HTR-8/SVneo (cell line): Measurements from ENCODE around the gene SDK1.

ENCODE experiments used
- DNase-seq: peaks from one replicate; pipeline ENCODE4 v3.0.0; 2011; ENCODE audit warnings: low spot score, mixed read lengths; ENCODE audit not compliant: insufficient read length
- FAIRE-seq: peaks from 2 replicates; lab custom pipeline; 2011; peaks lifted over from hg19 to GRCh38; lab: Jason Lieb, UNC

The SDK1 gene

DNA sequence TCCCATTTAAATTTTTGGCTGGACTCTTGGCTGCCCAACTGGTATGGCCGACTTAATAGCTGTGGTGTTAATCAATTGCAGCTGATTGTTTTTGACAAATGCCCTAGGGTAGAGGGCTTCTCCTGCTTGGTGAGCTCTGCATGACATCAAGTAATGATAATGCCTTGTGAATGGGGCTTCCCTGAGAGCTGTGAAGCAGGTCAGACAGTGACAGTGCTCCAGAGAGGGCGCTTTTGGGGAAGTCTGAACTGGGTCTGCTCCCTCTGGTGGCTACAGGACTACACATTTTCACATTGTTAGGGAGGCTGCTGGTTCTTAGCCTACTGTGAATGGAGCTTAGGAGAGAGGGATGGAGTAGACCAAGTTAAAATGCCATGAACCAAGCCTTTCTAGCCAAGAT, 98.8 kb downstream of the SDK1 start:
- FAIRE-seq, result no peak
- DNase-seq, result no peak

DNA sequence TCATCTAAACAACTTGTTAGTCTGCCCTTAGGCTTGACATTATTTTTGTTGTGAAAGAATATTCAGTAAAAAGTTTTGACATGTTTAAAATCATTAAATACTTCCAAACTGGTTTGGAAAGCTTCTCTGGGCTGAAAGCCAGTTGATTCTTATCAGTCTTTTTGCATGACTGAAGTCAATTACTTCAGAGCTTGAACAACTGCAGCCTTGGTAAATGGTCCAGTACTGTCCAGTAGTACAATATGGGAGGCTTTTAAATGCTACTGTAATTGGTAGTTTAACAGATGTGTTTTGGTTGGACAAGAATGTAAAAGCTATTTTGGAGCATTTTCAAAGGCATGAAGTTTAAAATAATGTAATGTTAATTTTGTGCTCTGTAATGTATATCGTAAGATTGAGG, 103.4 kb downstream of the SDK1 start:
- peak; percentile 61 for DNase-seq
- FAIRE-seq, result no peak

GRCh38 chr7:3408814-3409595, 108.0 kb downstream of the SDK1 start:
- DNase-seq, result no peak
- no peak for FAIRE-seq

DNA sequence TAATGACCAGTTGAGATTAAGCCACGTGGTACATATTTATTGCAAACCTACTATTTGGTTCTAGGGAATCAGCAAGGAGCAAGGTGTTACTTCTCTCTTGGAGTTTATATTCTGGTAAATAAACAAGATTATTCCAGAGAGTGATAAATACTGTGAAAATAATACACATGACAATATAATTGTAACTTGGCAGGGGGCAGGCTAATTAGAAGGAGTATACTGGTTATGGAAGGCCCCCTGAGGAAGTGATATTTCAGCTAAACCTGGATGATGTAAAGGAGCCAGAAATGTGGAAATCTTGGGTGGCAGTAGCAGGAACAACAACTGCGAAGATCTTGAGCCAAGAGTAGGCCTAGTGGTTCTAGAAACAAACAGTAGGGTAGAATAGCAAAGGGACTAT, 111.8 kb downstream of the SDK1 start:
- FAIRE-seq, result no peak

DNA sequence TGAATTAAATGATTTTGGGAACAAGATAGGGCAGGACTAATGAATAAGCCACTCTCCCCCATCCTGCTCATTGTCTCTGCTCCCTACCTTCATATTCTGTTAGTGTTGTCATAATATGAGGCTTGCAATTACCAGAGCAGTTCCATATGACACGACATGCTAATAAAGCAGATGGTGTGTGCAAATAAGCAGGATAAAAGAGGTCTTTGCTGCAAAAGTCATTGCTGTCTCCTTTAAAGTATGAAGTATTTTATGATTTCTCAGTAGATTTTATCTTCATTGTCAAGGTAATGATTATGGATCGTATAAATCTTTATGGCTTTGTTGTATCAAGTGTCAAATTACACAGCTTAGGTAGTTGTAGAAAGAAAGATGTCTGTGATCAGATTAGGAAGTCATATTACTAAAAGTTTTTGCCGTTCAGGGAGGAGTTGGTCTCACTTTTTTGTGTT, 114.8 kb downstream of the SDK1 start:
- FAIRE-seq (no peak), DNase-seq (no peak)

More for the DNA sequence above, 111.8 kb downstream of the SDK1 start:
- no peak for DNase-seq

DNA sequence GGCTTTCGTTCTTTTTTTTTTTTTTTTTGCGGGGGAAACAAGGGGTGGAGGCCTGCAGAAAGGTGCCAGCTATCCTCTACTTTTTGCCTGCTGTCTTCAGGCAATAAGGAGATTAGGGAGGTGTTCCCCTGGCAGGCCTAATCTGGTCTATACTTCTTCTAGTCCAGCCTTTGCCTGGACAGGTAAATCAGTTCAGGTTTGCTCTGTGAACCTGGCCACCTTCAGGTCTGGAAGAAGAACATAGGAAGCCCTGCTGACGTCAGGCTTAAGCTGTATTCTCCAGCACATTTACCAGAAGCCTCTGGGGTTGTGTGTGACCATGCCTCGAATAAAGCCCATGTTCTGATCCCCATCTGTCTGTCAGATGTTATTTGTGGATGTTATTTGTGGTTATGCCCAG, 115.4 kb downstream of the SDK1 start:
- FAIRE-seq (no peak), DNase-seq (no peak)

- DNase-seq (no peak), FAIRE-seq (no peak)
Measured at GRCh38 chr7:3425087-3425486, 124.0 kb downstream of the SDK1 start.

GRCh38 chr7:3426064-3426463, 125.0 kb downstream of the SDK1 start:
- FAIRE-seq (no peak), DNase-seq (no peak)

DNA sequence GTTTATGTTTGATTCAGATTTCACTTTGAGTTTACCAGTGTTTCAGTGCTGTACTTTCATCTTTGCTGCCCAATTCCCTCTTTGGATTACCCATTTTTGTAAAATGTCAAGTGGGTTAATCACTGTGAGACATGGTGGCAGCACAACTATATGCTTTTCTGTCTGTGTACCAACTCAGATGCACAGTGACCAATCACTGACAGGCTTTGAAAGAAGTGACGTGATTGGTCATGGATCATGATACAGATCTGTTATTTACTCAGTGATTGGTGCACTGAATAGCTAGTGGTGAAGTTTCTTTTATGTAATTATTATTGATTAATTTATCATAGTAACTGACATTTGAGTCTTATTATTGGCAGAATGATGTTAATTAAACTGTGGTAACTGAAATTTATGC, 126.9 kb downstream of the SDK1 start:
- DNase-seq (no peak), FAIRE-seq (peak; percentile 72)

- FAIRE-seq, result peak; percentile 94
- DNase-seq, result no peak
Measured at GRCh38 chr7:3429981-3430380, 128.9 kb downstream of the SDK1 start.

DNA sequence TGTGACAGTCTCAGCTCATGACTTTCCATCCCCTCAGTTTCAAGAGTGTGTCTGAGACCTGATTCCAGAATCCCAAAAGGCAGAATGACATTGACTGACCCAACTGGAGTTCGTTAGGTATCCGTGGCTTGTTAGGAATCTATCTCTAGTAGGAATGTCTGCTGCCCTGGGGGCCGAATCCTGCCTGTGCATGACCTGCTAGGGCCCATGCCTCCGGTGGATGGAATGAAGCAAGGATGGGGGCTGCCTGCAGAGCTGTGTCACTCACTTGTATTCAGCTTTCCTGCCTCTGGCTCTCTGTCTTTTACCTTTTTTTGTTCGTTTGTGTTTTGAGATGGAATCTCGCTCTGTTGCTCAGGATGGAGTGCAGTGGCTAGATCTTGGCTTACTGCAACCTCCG, 129.5 kb downstream of the SDK1 start:
- FAIRE-seq (peak; percentile 92), DNase-seq (no peak)

DNA sequence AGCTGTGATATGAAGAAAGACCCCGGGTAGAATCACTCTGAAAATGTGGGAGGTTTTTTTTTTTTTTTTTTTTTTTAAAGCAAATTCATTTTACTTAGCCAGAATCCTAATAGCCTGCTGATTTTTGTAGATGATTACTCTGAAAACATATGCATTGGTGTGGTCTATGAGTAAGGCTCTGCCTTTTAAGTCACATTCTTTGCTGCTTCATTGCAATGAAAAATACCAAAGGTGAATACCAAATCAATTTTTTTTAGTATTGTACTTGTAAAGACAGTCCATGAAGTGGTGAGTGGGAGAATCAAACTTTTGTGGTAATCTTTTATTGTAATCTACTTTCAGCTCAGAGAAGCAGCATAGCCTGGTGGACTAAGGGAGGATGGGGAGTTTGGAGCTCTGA, 130.3 kb downstream of the SDK1 start:
- no peak for FAIRE-seq

GRCh38 chr7:3432911-3433310, 131.9 kb downstream of the SDK1 start:
- DNase-seq (no peak), FAIRE-seq (peak; percentile 92)

More for the DNA sequence above, 130.3 kb downstream of the SDK1 start:
- DNase-seq, result no peak

DNA sequence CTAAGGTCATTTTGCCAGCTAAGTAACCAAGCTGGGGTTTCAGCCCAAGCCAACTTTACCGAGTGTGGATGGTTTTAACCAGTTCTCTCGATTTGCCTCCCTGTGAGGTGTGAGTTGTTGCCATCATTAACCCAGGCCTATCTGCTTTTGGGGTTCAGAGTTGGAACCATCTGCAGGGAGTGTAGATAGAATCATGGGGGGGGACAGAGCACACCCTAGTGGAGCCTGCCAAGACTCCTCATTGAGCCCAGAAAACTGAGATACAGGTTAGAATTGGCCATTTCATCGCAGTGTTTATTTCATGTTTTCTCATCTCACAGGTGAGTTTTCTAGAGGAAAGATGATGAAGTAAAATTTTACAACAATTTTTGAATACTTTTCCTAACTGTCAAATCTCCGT, 133.6 kb downstream of the SDK1 start:
- no peak for FAIRE-seq
- no peak for DNase-seq

GRCh38 chr7:3436112-3436511, 135.1 kb downstream of the SDK1 start:
- FAIRE-seq, result no peak
- no peak for DNase-seq

DNA sequence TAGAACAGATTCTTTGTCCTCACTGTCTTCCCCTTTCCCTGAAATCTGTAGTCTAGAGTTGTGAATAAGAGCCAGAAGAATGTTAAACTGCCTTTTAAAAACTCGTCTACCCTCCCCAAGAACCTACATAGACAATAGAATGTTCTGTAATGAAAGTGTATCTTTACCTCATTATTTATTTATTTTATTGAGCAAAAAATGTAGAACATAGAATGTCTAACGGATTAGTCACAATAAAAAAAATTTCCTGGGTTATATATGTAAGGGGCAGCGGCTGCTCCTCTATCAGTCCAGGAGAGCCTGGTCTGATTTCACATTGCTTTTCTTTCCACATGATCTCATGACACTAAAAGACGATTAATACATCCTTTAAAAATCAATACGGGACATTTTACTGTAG, 135.7 kb downstream of the SDK1 start:
- DNase-seq (peak; percentile 57), FAIRE-seq (peak; percentile 33)

- FAIRE-seq (peak; percentile 36), DNase-seq (no peak)
Measured at GRCh38 chr7:3437467-3437866, 136.4 kb downstream of the SDK1 start.

GRCh38 chr7:3438352-3438751, 137.3 kb downstream of the SDK1 start:
- FAIRE-seq (no peak), DNase-seq (no peak)

- FAIRE-seq, result peak; percentile 95
- peak; percentile 85 for DNase-seq
Measured at GRCh38 chr7:3439333-3440030, 138.4 kb downstream of the SDK1 start.

GRCh38 chr7:3440509-3440908, 139.5 kb downstream of the SDK1 start:
- DNase-seq (no peak), FAIRE-seq (no peak)

DNA sequence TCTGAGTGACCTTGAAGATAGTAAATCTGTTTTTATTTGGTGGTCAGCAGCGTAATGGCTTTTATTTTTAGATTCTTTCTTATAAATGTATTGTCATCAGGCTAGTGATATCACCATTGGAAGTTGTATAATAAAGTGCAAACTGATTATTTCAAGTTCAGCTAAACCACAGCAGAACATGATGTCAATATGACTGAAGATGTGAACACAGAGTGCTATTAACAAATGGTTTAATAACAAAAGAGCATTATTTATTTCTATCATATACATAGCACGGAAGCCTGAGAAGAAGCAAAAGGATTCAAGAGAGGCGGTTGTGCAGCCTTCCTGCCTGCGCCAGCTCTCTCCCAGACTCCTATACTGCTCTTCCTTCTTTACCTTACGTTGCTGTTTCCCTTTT, 142.7 kb downstream of the SDK1 start:
- DNase-seq (no peak), FAIRE-seq (no peak)

DNA sequence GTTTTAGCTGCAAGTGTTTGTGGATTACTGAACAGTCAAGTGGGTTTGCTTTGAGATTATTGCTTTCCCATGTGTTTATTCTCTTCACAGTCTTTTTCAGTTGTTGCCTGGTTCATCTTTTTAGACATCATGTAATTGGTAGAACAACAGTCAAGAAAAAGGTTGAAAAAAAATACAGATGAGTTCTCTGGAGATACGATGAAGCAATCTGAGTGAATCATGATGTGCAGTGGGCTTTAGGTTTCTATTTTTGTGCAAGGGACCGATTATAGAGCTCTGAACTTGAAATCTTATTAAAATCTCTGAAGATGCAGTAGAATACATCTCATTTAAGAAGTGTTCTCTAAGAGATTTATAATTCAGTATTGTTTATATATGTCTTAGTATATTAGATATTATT, 145.7 kb downstream of the SDK1 start:
- DNase-seq, result no peak
- FAIRE-seq, result no peak
